PC-3 (cell line): Measurements from ENCODE around the gene VEGFA. TPM values are rescaled to one million over a fixed set of nuclear protein-coding genes. Genes with fewer than 3 reads are reported as not detected.

Source experiments
- ATAC-seq: fragments of 200-7000 bp; cut with Tn5 transposase; 2 replicates; pipeline ENCODE4 v1.9.1; 2020; ENCODE audit warnings: mild to moderate bottlenecking, moderate library complexity
- BruUV-seq: library from RNA; stranded (reverse); fragments of 400-500 nt; replicated peaks from 2 replicates; lab custom pipeline; 2021; lab: Mats Ljungman, UMichigan
- CTCF ChIA-PET: fragments of 300-600 bp; sonication (Branson Sonifier 250); formaldehyde crosslinking; loops from one replicate; lab custom pipeline; 2022; ENCODE audit warnings: antibody characterized with exemption; lab: Charles Lee
- POLR2A ChIA-PET: fragments of 300-600 bp; sonication (Branson Sonifier 250); formaldehyde crosslinking; loops from one replicate; lab custom pipeline; 2022; ENCODE audit warnings: antibody characterized with exemption; ENCODE audit not compliant: unreplicated experiment; lab: Charles Lee
- DNase-seq: peaks from one replicate; pipeline ENCODE4 v3.0.0-alpha.2; 2015
- H2AFZ ChIP-seq: fragments of 300-600 bp; sonication (generic); 2 replicates; pipeline ENCODE4 v1.6.0; 2016; ENCODE audit warnings: antibody characterized with exemption, low read length
- H3F3A ChIP-seq: fragments of 300-600 bp; sonication (generic); one replicate; pipeline ENCODE4 v1.6.0; 2017; ENCODE audit warnings: antibody characterized with exemption, low read length, control low read depth, mild to moderate bottlenecking; ENCODE audit not compliant: unreplicated experiment
- H3K27ac ChIP-seq: fragments of 300-600 bp; sonication (generic); 2 replicates; pipeline ENCODE4 v1.5.1; 2016; ENCODE audit warnings: mild to moderate bottlenecking, low read length
- H3K27me3 ChIP-seq: fragments of 300-600 bp; sonication (generic); 2 replicates; pipeline ENCODE4 v1.6.1; 2016; ENCODE audit warnings: low read length, mixed read lengths
- H3K36me3 ChIP-seq: fragments of 300-600 bp; sonication (generic); 2 replicates; pipeline ENCODE4 v1.6.1; 2016; ENCODE audit warnings: low read depth, mixed run types, low read length, mixed read lengths
- H3K4me1 ChIP-seq: fragments of 300-600 bp; sonication (generic); 2 replicates; pipeline ENCODE4 v1.5.1; 2016; ENCODE audit warnings: low read length; ENCODE audit not compliant: insufficient read depth
- H3K4me2 ChIP-seq: fragments of 300-600 bp; sonication (generic); 2 replicates; pipeline ENCODE4 v1.6.0; 2016; ENCODE audit warnings: low read length
- H3K4me3 ChIP-seq: fragments of 300-600 bp; sonication (generic); 2 replicates; pipeline ENCODE4 v1.5.1; 2016; ENCODE audit warnings: mild to moderate bottlenecking, low read length, mixed read lengths
- H3K79me2 ChIP-seq: fragments of 300-600 bp; sonication (generic); 2 replicates; pipeline ENCODE4 v1.6.1; 2017; ENCODE audit warnings: low read length, mixed read lengths
- H3K9ac ChIP-seq: fragments of 300-600 bp; sonication (generic); 2 replicates; pipeline ENCODE4 v1.6.0; 2016; ENCODE audit warnings: mild to moderate bottlenecking, low read length
- H3K9me2 ChIP-seq: fragments of 300-600 bp; sonication (generic); replicated peaks from 2 replicates; pipeline ENCODE4 v1.6.1; 2016; ENCODE audit warnings: mixed run types, low read length, mixed read lengths
- H3K9me3 ChIP-seq: fragments of 300-600 bp; sonication (generic); 2 replicates; pipeline ENCODE4 v1.6.1; 2016; ENCODE audit warnings: low read length, mixed read lengths
- H4K20me1 ChIP-seq: fragments of 300-600 bp; sonication (generic); 2 replicates; pipeline ENCODE4 v1.6.1; 2016; ENCODE audit warnings: low read length, mixed read lengths
- EZH2 ChIP-seq: fragments of 300-600 bp; sonication (generic); IDR thresholded peaks from one replicate; pipeline ENCODE4 v1.6.1; 2017; ENCODE audit warnings: antibody characterized with exemption, mild to moderate bottlenecking, low read length; ENCODE audit not compliant: unreplicated experiment
- EZH2phosphoT487 ChIP-seq: fragments of 300-600 bp; sonication (generic); IDR thresholded peaks from 2 replicates; pipeline ENCODE4 v1.6.1; 2018; ENCODE audit warnings: mild to moderate bottlenecking, antibody characterized with exemption, low read length, borderline replicate concordance
- intact Hi-C: fragments of 100-400 bp; cut with micrococcal nuclease; formaldehyde crosslinking; loops from 2 replicates; pipeline ENCODE4 v1.9.0; 2023
- total RNA-seq: library from RNA; depleted of rRNA; stranded (reverse); fragments of >200 nt; gene quantifications from 2 replicates; pipeline ENCODE4 v1.2.3, GENCODE V29; 2014
- TF ChIP-seq, protein P1 (sequence below): fragments of 300-600 bp; sonication (generic); conservative IDR thresholded peaks from 2 replicates; pipeline ENCODE4 v1.5.1; 2017; ENCODE audit warnings: antibody characterized with exemption, low read depth, mild to moderate bottlenecking, low read length

The VEGFA gene
- total RNA-seq, 1 experiment from 2014 or later: 146 TPM

GRCh38 chr6:43779852-43780236 is 9.8 kb downstream of the VEGFA start:
- intact Hi-C loops: loop anchor here (10.0 kb wide), 1 partner anchor 55 kb away; no protein-coding TSS in a partner anchor
- Histone ChIP-seq H2AFZ (no peak overlapping the region), H3K9ac (no peak overlapping the region), H3K27me3 (no peaks in the 10 kb centered on the region), H3K36me3 (peaks cover 96% of the 10 kb centered on the region), H3F3A (no peaks in the 10 kb centered on the region), H3K9me2 (no peaks in the 10 kb centered on the region), H3K4me3 (no peak overlapping the region), H3K79me2 (peaks cover 64% of the 10 kb centered on the region), H3K4me1 (0 out of 2 replicates have a peak, but pooled peaks cover 5% of the 10 kb centered on the region), H3K9me3 (no peaks in the 10 kb centered on the region), H3K27ac (no peak overlapping the region), H4K20me1 (peaks cover 76% of the 10 kb centered on the region), H3K4me2 (no peak overlapping the region)
- POLR2A ChIA-PET: no interaction called here
- ATAC-seq (no peak), DNase-seq (no peak)
- CTCF ChIA-PET: no interaction called here
- no TSS peak for BruUV-seq
- no peak for TF ChIP-seq EZH2

DNA sequence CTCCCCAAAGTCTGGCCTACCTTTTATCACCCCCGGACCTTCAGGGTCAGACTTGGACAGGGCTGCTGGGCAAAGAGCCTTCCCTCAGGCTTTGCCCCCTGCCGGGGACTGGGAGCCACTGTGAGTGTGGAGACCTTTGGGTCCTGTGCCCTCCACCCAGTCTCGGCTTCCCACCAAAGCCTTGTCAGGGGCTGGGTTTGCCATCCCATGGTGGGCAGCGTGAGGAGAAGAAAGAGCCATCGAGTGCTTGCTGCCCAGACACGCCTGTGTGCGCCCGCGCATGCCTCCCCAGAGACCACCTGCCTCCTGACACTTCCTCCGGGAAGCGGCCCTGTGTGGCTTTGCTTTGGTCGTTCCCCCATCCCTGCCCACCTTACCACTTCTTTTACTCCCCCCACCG is 10.3 kb downstream of the VEGFA start:
- intact Hi-C loops: no loop called here
- no peak for DNase-seq
- Histone ChIP-seq H3K36me3 (peaks cover 96% of the 10 kb centered on the region), H3K79me2 (peaks cover 60% of the 10 kb centered on the region), H3K4me2 (no peak overlapping the region), H3K27me3 (no peaks in the 10 kb centered on the region), H3K9me2 (no peaks in the 10 kb centered on the region), H2AFZ (no peak overlapping the region), H4K20me1 (peaks cover 72% of the 10 kb centered on the region), H3F3A (no peaks in the 10 kb centered on the region), H3K9me3 (no peaks in the 10 kb centered on the region), H3K27ac (no peak overlapping the region), H3K4me3 (no peak overlapping the region), H3K4me1 (0 out of 2 replicates have a peak, but pooled peaks cover under 1% of the 10 kb centered on the region), H3K9ac (no peak overlapping the region)
- no peak for ATAC-seq
- no TSS peak for BruUV-seq
- ChIA-PET CTCF (no interaction called here), POLR2A (no interaction called here)
- TF ChIP-seq, protein P1, sequence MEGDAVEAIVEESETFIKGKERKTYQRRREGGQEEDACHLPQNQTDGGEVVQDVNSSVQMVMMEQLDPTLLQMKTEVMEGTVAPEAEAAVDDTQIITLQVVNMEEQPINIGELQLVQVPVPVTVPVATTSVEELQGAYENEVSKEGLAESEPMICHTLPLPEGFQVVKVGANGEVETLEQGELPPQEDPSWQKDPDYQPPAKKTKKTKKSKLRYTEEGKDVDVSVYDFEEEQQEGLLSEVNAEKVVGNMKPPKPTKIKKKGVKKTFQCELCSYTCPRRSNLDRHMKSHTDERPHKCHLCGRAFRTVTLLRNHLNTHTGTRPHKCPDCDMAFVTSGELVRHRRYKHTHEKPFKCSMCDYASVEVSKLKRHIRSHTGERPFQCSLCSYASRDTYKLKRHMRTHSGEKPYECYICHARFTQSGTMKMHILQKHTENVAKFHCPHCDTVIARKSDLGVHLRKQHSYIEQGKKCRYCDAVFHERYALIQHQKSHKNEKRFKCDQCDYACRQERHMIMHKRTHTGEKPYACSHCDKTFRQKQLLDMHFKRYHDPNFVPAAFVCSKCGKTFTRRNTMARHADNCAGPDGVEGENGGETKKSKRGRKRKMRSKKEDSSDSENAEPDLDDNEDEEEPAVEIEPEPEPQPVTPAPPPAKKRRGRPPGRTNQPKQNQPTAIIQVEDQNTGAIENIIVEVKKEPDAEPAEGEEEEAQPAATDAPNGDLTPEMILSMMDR: no peak
- TF ChIP-seq EZH2: no peak
- TF ChIP-seq EZH2phosphoT487: no peak

- H3K27ac ChIP-seq: no peak overlapping the region
- H3K79me2 ChIP-seq: peaks cover 50% of the 10 kb centered on the region
- POLR2A ChIA-PET: no interaction called here
- no peaks in the 10 kb centered on the region for H3K9me3 ChIP-seq
- ATAC-seq: no peak
- no peak overlapping the region for H3K4me3 ChIP-seq
- H3K9ac ChIP-seq: no peak overlapping the region
- no peak for DNase-seq
- H3F3A ChIP-seq: no peaks in the 10 kb centered on the region
- peaks cover 90% of the 10 kb centered on the region for H3K36me3 ChIP-seq
- H3K4me1 ChIP-seq: no peaks in the 10 kb centered on the region
- H4K20me1 ChIP-seq: peaks cover 65% of the 10 kb centered on the region
- no TSS peak for BruUV-seq
- TF ChIP-seq EZH2phosphoT487: no peak
- TF ChIP-seq EZH2: no peak
- TF ChIP-seq, protein P1: no peak
- H2AFZ ChIP-seq: no peak overlapping the region
- no peaks in the 10 kb centered on the region for H3K27me3 ChIP-seq
- no peak overlapping the region for H3K4me2 ChIP-seq
- no peaks in the 10 kb centered on the region for H3K9me2 ChIP-seq
- intact Hi-C loops: no loop called here
- CTCF ChIA-PET: no interaction called here
Measured at GRCh38 chr6:43780941-43781928, 11.2 kb downstream of the VEGFA start.
